Fibroblast of gingiva (primary cell): ENCODE measurements around the gene MRPS11.
"Not testable (repeated sequence)": the region's sequence is repeated elsewhere in the genome, so short reads cannot be mapped to it uniquely, and the experiment has no call there.

Experiments
- DNase-seq: peaks from one replicate; pipeline ENCODE4 v3.0.0-alpha.2; 2011; ENCODE audit warnings: low read depth

Gene MRPS11

DNA sequence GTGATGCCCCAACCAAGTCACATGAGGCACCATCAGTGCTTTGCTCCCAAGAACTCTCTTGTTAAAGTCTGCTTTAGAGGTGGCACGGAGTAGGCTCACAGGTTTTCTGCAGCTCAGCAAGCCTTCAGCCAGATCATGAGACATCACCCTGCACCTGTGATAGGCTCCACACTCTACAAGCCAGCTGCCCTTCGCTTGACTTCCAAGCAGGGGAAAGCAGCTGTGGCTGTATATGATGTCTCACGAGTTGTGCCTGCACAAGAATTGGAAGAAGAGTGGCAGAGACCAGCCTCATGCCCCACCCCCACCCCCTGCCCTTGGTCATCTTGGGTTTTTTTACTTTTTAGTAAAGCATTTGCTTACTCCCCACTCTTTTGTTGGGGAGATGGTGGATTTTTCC is 22.5 kb downstream of the MRPS11 start:
- no peak for DNase-seq

DNA sequence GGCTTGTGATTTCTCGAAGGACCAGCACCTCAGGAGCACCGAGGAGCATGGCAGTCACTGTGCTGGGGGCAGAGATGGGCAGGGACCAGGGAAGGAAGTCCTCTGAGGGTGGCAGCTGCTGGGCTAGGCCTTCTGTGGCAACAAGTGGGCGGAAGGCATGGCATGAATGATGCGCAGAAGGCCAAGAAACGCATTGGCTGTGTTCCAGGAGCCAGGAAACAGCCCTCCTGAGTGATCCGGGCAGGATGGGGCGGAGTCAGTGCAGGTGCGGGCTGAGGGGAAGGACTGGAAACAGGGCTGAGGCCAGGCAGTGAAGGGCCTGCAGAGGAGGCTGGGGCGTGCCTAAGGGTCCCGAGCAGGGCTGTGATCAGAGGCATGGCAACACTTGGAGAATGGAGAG is 23.6 kb downstream of the MRPS11 start:
- DNase-seq, result no peak

- no peak for DNase-seq
Measured at GRCh38 chr15:88493844-88494243, 26.3 kb downstream of the MRPS11 start.

GRCh38 chr15:88497109-88497765 is 29.7 kb downstream of the MRPS11 start:
- no peak for DNase-seq

GRCh38 chr15:88498996-88499395 is 31.5 kb downstream of the MRPS11 start:
- DNase-seq, result no peak

GRCh38 chr15:88504445-88504844 is 36.9 kb downstream of the MRPS11 start:
- DNase-seq, result no peak

DNA sequence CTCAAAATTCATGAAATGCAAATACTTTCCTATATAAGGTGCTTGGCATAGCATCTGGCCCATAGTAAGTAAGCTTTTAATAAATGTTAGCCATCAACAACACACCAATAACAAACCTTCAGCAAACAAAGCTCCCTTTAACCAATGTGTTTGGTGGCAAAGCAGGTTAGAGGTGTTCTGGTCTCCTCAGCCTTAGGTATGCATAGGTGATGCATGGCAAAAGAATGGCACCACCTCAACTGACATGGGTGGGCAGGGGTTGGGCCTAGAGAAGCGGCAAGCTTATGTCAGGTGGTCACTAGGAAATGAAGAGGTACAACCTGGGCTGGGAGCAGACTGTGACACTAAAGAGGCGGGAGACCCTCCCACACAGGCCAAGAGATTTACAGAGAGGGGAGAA is 38.2 kb downstream of the MRPS11 start:
- DNase-seq, result no peak

GRCh38 chr15:88506628-88507027 is 39.1 kb downstream of the MRPS11 start:
- no peak for DNase-seq

DNA sequence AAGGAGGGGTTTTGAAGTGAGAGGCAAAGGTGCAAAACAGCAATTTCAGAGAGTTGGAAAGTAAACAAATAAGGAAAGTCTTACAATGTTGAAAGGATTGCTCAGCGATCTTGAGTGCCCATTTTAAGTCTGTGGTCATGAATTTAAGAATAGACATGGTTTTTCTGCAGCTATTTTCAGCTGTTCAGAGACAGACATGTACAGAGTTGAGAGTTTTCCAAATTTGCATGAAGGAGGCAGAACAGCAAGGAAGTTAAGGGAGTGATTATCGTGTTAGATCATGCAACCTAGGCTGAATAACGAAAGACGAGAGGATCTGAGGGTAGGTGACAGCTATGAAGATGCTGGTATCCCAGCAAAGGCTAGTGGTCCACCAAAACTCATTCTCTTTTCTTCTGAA is 41.8 kb downstream of the MRPS11 start:
- no peak for DNase-seq

GRCh38 chr15:88509964-88510363 is 42.5 kb downstream of the MRPS11 start:
- no peak for DNase-seq

DNA sequence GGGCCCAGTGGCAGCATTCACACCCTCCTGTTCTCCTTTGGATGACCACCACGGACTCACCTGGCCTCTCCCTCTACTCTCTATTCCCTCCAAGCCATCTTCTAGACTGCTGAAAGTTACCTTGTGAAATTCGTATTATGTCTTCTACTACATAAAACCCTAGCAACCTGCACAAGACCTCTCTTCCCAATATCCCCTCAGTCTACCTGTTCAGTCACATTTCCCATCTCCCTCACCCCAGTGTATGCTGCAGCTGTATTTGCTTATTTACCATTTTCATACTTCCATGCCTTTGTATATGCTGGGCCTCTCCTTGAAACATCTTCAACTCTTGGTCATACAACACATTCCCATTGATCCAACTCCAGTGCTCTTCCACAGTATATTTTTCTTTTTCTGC is 43.7 kb downstream of the MRPS11 start:
- DNase-seq, result no peak

DNA sequence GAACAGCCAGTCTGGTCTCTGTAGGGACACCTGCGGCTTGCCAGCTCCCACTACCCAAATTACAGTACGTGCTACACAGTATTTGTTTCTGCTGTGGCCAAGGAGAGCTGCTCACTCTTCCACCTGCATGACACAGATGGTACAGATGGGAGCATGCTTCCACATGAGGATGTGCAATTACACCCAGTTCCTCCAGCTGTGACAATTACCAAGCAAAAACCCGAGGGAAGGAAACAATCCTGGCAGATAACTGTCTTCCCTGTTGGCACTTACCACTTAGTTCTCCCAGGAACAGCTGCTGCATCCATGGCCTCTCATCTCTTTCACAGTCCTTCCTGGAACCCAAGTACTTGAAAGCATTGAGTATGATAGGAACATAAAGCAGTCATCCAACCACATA is 44.6 kb downstream of the MRPS11 start:
- no peak for DNase-seq

GRCh38 chr15:88512601-88513000 is 45.1 kb downstream of the MRPS11 start:
- DNase-seq, result no peak

DNA sequence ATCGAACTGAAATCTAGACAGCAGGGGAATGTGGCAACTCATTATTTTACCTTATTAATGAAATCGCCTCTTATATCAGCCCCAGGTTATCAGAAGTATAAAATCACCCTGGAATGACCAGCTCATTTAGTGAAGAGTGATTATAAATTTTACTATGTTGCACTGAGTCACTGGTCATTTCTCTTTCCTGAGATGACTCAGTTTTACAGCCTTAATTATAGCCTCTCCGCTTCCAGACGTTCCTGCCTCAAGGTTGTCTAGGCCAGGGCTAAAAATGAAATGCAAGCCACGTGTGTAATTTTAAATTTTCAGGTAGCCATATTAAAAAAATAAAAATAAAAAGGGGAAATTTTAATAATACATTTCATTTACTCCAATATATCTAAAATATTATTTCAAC is 45.7 kb downstream of the MRPS11 start:
- no peak for DNase-seq

GRCh38 chr15:88518903-88519302 is 51.4 kb downstream of the MRPS11 start:
- DNase-seq, result no peak

DNA sequence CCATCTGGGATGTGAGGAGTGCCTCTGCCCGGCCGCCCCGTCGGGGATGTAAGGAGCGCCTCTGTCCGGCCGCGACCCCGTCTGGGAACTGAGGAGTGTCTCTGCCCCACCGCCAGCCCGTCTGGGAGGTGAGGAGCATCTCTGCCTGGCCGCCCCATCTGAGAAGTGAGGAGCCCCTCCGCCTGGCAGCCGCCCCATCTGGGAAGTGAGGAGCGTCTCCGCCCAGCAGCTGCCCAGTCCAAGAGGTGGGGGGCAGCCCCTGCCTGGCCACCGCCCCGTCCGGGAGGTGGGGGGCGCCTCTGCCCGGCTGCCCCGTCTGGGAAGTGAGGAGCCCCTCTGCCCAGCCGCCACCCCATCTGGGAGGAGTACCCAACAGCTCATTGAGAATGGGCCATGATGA is 56.6 kb downstream of the MRPS11 start:
- DNase-seq, result not testable (repeated sequence)

DNA sequence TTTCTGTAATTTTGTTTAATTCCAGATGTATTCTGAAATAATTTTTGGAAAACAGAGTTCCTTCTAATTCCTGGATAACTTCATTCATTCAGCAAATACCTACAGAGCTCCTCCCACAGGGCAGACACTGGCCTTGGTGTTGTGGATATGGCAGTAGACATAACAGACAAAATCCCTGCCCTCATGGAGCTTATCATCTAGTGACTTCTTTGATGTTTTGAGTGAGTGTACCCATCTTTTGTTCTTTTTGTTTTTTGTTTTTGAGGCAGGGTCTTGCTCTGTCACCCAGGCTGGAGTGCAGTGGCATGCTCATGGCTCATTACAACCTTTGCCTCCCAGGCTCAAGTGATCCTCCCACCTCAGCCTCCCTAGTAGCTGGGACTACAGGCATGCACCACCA is 57.9 kb downstream of the MRPS11 start:
- no peak for DNase-seq

DNA sequence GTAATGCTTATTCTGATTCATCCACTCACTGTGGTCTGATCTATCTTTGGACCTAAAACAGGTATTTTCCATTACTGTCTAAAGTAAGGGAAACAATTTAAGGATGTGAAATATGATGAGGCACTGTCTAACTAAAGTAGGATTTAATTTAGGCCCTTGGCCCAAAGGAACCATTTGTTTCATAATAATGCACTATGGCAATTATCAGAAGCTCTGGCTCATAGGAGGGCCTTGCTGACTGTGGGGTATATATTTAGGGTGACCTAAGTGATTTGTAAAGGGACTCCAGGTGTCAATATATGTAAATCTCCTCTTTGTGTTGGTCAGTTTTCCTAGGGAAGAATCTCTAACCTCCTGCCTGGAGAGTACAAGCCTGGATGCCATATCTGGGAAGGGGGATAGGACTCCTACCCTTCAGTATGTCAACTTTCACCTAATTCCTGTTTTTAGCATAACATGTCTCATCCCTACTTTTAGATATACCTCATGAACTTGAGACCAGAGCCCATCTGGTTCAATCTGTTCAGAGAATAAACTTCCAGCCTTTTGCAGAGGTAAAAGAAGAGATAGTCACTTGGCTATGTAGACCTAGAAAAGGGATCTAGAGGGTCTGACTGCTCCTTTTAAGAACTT is 58.9 kb downstream of the MRPS11 start:
- DNase-seq, result no peak

- DNase-seq, result peak; percentile 45
Measured at GRCh38 chr15:88529021-88529630, 61.6 kb downstream of the MRPS11 start.
